Stimulated activated CD8-positive, alpha-beta memory T cell treated with anti-CD3 and anti-CD28 coated beads, Interleukin-7, amount 100 ng/mL, for 4 hours (primary cell): ENCODE data around the gene ABCB11.
"Not testable (repeated sequence)": the region's sequence is repeated elsewhere in the genome, so short reads cannot be mapped to it uniquely, and the experiment has no call there.

Source experiments
- DNase-seq, 2 donors: peaks; one replicate each; pipeline ENCODE4 v3.0.0-alpha.2; 2020; ENCODE audit warnings: low read depth in 2 of 2

Gene ABCB11

DNA sequence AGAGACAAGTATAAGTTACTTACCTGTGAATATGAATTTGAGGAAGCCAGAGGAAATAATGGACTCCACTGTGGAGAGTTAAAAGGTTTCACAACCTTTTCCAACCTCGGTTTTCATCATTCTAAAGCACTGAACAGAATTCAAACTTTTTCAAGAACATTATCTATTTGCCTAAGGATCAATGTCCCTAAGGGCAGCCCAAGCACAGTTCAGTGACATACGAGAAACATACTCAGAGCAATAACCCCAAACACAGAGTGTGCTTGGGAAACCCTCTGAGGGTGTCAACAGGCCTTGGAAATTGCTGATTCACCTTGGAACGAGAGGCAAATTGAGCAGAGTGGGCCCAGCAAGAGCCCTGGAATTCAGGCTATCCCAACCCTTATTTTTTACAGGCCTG is at the start of gene ABCB11:
Gene ABCB11, minus strand, starts transcription at position 123 of the 400 bp plus-strand sequence. CDS start 13,199 bp downstream, outside the sequence.
- DNase-seq = no peak

GRCh38 chr2:169080250-169081069 is 49.3 kb upstream of the ABCB11 start:
- DNase-seq = no peak

DNA sequence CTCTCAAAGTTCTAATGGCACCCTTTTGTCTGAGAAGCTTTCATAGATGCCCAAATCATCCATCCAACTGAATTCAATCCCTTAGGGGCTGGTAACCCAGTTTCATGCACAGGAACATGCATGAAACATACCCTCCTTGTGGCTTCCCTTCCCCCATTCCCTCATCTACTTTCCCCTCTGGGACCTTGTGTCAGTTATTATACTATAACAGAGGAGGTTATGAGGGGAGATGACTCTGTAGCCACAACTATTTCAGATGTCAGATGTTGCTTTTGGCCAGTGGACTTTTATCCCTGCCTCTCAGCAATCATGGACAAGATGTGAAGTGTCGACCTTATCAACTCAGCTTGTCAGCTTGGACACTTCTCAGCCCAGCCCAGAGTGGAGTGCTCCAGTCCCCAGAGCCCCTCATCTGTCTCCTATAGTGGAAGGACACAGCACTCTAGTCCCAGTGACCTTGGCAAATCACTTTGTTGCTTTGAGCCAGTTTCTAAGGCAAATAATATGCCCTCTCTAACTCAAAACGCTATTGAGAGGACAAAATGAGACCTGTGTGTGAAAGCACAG is 46.6 kb upstream of the ABCB11 start:
- DNase-seq = no peak

GRCh38 chr2:169073963-169074751 is 43.0 kb upstream of the ABCB11 start:
- no peak for DNase-seq

DNA sequence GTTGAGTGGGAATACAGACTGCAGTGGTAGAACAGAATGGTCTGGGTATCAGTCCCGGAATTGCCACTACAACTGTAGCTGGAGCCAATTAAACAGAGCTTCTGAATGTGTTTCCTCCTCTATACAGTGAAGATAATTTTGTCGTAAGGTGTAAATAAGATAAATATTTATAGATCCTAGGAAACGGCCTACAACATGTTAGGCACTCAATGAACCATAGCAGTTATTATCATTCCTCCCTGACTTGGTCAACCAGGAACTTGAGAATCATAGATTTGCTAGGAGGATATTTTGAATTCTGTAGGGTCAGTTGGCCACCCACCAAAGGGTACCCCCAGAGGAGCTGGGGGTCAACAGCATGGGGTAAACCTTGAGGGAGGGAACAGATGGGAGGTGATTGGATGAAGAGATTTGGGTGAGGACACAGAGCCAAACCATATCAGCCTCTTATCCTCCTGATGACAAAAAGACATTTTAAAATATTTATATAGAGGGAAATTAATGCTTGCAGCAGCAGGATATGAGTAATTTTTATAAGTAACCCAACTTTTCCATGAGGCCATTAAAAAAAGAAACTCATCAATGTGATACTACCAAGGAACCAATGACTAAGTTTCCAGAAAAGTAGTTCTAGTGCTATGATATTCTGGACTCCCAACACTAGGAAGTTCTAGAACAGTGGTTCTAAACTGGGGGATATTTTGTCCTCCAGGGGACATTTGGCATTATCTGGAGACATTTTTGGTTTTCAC is 42.3 kb upstream of the ABCB11 start:
- DNase-seq = no peak

GRCh38 chr2:169072163-169072925 is 41.2 kb upstream of the ABCB11 start:
- DNase-seq = no peak

DNA sequence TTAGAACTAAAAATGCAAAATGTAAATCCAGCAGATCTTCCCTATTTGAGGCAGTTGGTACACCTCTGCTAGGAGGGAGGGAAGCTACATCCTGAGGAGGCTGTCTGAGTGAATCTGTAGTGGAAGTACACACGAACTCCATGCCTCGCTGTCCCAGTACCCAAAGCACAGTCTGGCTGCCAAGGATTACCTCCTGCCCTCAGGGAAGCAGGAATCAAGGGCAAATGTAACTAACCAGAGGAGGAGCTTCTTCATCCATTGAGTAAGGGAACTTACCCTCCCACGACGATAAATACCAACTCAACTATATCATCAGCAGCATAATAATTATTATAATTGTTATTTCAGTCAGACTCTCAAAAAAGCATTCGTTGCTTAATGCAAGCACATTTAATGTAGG is 40.3 kb upstream of the ABCB11 start:
- no peak for DNase-seq

DNA sequence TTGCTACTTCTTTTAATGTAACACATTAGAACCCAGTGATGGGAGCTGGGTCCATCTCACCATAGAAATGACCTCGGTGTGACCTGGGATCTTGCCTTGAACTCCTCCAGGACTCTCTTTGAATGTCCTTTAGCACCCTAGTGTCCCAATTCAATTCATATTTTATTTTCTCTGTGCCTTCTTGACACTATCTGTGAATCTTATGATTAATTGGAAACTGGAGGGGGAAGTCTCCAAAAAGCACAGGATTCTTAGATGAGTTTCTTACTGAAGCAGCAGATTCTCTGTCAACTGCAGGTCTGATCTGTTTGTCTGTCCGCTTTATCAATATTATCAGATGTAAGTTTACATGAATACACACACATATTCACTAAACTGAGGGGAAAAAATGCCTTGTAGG is 38.7 kb upstream of the ABCB11 start:
- no peak for DNase-seq

GRCh38 chr2:169069341-169069740 is 38.2 kb upstream of the ABCB11 start, which contains the start of gene DHRS9:
TSS of gene DHRS9 (plus strand) at chr2:169069563. CDS start at chr2:169081582, 12,019 bp downstream.
- no peak for DNase-seq

GRCh38 chr2:169066897-169067296 is 35.8 kb upstream of the ABCB11 start:
- DNase-seq = no peak

GRCh38 chr2:169065864-169066517 is 34.9 kb upstream of the ABCB11 start:
- no peak for DNase-seq

DNA sequence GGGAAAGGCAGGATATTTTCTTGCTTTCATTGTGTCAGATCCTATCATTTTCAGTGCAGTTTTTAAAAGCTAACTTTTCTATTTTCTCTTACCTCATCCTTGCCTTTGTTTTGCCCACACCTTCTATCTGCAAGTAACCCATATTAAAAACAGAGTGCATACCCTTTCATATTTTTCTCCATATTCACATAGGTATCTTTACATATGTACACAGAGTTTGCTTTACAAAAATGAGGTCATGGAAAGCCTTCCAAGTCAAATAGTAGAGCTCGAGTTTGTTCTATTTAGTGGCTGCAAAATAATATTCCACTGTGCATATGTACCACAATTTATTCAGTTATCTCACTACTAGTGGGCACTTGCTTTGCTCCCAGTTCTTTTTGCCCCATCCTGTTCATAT is 34.3 kb upstream of the ABCB11 start:
- DNase-seq = no peak

DNA sequence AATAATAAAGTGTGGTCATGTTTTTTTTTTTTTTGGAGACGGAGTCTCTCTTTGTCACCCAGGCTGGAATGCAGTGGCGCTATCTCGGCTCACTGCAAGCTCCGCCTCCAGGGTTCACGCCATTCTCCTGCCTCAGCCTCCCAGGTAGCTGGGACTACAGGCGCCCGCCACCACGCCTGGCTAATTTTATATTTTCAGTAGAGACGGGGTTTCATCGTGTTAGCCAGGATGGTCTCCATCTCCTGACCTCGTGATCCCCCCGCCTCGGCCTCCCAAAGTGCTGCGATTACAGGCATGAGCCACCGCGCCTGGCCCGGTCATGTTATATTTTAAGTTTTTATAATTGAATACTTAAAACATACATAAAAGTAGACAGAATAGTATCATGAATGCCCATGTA is 33.1 kb upstream of the ABCB11 start:
- DNase-seq = not testable (repeated sequence)

- not testable (repeated sequence) for DNase-seq
These were observed 23.5 kb upstream of the ABCB11 start for GRCh38 chr2:169054575-169054974.

GRCh38 chr2:169050476-169051240 is 19.5 kb upstream of the ABCB11 start:
- DNase-seq = no peak

DNA sequence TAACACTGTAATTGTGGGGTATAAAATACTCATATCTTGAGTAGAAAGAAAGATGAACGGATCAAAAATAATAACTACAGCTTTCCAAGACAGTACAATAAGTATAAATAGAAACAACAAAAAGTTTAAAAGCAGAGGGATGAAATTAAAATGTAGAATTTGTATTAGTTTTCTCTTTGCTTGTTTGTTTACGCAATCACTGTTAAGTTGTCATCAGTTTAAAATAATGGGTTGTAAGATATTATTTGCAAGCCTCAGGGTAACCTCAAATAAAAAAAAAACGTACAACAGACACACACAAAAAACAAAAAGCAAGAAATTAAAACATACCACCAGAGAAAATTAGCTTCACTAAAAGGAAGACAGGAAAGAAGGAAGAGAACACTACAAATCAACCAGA is 18.0 kb upstream of the ABCB11 start:
- DNase-seq = no peak

- no peak for DNase-seq
These were observed 16.4 kb upstream of the ABCB11 start for GRCh38 chr2:169047256-169048250.

- no peak for DNase-seq
These were observed 15.5 kb upstream of the ABCB11 start for GRCh38 chr2:169046440-169047151.
